ENCODE results near the gene DDX39A. TPM values are rescaled to one million over a fixed set of nuclear protein-coding genes. Genes with fewer than 3 reads are reported as not detected.

DDX39A gene
- total and polyA plus RNA-seq, 8 donors: 37.1 to 298 (median 110) TPM

DNA sequence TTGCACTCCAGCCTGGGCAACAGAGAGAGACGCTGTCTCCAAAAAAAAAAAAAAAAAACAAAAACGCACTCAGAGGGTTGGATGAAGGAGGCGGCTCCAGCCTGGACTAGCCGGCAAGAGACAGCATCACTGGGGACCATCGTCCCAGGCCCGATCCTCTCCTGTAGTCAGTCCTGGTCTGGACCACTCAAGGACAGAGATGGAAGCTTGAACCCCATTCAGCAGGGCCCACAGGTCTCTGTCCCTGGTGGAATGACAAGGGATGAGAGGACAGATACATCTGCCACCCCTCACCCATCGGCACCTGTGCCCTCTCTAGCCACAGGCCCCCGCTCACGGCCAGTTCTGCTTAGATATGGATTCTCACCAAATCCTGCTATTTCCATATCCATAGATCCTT lies 23.9 kb downstream of the DDX39A start:
- intact Hi-C loops (cut with DNase I; ENCODE audit: low total_unique reads): loop anchor here (5.0 kb wide), 1 partner anchor 372 kb away; no protein-coding TSS in a partner anchor
- no peaks in the 10 kb centered on the region for H3K9me3 ChIP-seq
- no peak for TF ChIP-seq POLR2A (IDR thresholded peaks at IDR 0.05)
- TF ChIP-seq, protein P1, sequence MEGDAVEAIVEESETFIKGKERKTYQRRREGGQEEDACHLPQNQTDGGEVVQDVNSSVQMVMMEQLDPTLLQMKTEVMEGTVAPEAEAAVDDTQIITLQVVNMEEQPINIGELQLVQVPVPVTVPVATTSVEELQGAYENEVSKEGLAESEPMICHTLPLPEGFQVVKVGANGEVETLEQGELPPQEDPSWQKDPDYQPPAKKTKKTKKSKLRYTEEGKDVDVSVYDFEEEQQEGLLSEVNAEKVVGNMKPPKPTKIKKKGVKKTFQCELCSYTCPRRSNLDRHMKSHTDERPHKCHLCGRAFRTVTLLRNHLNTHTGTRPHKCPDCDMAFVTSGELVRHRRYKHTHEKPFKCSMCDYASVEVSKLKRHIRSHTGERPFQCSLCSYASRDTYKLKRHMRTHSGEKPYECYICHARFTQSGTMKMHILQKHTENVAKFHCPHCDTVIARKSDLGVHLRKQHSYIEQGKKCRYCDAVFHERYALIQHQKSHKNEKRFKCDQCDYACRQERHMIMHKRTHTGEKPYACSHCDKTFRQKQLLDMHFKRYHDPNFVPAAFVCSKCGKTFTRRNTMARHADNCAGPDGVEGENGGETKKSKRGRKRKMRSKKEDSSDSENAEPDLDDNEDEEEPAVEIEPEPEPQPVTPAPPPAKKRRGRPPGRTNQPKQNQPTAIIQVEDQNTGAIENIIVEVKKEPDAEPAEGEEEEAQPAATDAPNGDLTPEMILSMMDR (IDR thresholded peaks at IDR 0.05): no peak
- no peak for TF ChIP-seq EP300 (IDR thresholded peaks at IDR 0.05)
- no peak for TF ChIP-seq POLR2AphosphoS5 (IDR thresholded peaks at IDR 0.05)
- no peak for DNase-seq
- no peaks in the 10 kb centered on the region for H3K4me1 ChIP-seq
- H3K27me3 ChIP-seq: no peaks in the 10 kb centered on the region
- H3K4me3 ChIP-seq: no peak overlapping the region
- no peak overlapping the region for H3K27ac ChIP-seq
- WGBS, 5 donors: 85 to 94% (median 92%) methylated on average over 9 of the region's 9 CpGs
- peaks cover 60 to 93% (median 89%) of the 10 kb centered on the region in 4 donors for H3K36me3 ChIP-seq

DNA sequence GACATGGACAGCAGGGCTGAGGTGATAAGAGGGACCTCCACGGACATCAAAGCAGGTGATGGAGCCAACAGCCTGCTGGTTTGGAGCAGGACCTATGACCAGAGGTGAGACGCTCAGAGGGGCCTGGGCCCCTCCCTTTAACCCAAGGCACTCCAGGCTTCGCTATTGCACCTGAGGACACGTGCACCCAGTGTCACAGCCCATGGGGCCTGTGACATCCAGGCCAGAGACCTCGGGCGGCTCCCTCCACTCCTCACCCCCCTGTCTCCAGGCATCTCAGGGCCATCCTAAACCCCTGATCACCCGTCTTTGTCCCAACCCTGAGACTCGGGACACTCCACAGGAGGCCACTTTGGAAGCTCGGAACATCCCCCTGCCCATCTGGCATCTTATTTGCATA lies 25.0 kb downstream of the DDX39A start:
- intact Hi-C loops (cut with DNase I; ENCODE audit: low total_unique reads): no loop called here
- H3K9me3 ChIP-seq: no peaks in the 10 kb centered on the region
- no peak for DNase-seq
- WGBS, 5 donors: 82 to 90% (median 86%) methylated on average over 6 to 9 of the region's 9 CpGs
- peaks cover 57 to 91% (median 83%) of the 10 kb centered on the region in 4 donors for H3K36me3 ChIP-seq
- TF ChIP-seq POLR2A (IDR thresholded peaks at IDR 0.05): no peak
- TF ChIP-seq POLR2AphosphoS5 (IDR thresholded peaks at IDR 0.05): no peak
- TF ChIP-seq, protein P1 (IDR thresholded peaks at IDR 0.05): no peak
- no peak for TF ChIP-seq EP300 (IDR thresholded peaks at IDR 0.05)
- no peak overlapping the region for H3K27ac ChIP-seq
- no peaks in the 10 kb centered on the region for H3K27me3 ChIP-seq
- no peaks in the 10 kb centered on the region for H3K4me1 ChIP-seq
- no peak overlapping the region for H3K4me3 ChIP-seq

DNA sequence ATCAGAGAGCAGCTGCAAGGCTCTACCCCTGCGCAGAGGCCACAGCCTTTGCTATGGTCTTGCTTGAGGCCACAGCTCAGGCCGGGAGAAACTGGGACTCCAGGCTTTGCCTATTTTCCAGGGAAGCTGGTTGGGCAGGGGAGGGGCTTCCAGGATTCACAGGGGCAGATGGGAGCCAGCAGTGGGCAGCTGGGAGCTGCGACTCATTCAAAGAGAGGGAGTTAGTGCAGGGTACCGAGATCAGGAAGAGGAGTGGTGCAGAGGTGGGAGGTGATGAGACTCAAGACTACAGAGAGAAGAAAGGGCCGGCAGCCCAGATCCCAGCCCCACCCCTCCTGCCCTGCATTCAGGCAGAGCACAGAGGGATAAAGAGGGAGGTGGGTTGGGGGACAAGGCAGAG lies 25.8 kb downstream of the DDX39A start:
- Histone ChIP-seq H3K4me3 (no peak overlapping the region), H3K9me3 (no peaks in the 10 kb centered on the region), H3K4me1 (peaks cover 0 to 4% (median 0%) of the 10 kb centered on the region in 4 donors), H3K36me3 (peaks cover 53 to 88% (median 79%) of the 10 kb centered on the region in 4 donors), H3K27me3 (no peaks in the 10 kb centered on the region), H3K27ac (no peak overlapping the region)
- 69 to 87% (median 82%) methylated on average over 5 of the region's 5 CpGs for WGBS, 5 donors
- TF ChIP-seq EP300 (IDR thresholded peaks at IDR 0.05) (no peak), POLR2AphosphoS5 (IDR thresholded peaks at IDR 0.05) (no peak), POLR2A (IDR thresholded peaks at IDR 0.05) (no peak)
- TF ChIP-seq, protein P1 (IDR thresholded peaks at IDR 0.05): no peak
- intact Hi-C loops (cut with DNase I; ENCODE audit: low total_unique reads): no loop called here
- no peak for DNase-seq

DNA sequence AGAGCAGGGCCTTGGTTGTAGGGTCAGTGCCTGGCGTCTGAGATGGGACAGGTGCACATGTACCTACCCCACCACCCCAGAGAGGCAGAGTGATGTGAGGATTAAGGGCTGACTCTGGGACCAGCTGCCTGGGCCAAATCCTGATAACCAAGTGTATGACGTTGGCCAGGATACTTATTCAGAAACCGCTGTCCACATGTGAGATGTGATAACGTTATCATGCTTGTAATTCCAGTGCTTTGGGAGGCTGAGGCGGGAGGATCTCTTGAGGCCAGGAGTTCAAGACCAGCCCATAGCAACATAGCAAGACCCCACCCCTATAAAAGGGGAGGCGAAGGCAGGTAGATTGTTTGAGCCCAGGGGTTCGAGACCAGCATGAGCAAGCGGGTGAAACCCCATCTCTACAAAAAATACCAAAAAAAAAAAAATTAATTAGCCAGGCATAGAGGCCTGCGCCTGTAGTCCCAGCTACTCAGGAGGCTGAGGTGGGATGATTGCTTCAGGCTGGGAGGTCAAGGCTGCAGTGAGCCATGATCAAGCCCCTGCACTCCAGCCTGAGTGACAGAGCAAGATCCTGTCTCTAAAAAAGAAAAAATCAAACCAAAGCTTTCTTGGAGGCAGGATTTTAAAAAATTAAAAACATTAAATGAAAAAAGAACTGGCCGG lies 27.9 kb downstream of the DDX39A start:
- peaks cover 46 to 86% (median 72%) of the 10 kb centered on the region in 4 donors for H3K36me3 ChIP-seq
- H3K4me1 ChIP-seq: peaks cover 0 to 15% (median 0%) of the 10 kb centered on the region in 4 donors
- intact Hi-C loops (cut with DNase I; ENCODE audit: low total_unique reads): no loop called here
- WGBS, 5 donors: 79 to 86% (median 84%) methylated on average over 10 of the region's 10 CpGs
- H3K27me3 ChIP-seq: no peaks in the 10 kb centered on the region
- TF ChIP-seq POLR2AphosphoS5 (IDR thresholded peaks at IDR 0.05) (no peak), POLR2A (IDR thresholded peaks at IDR 0.05) (no peak), EP300 (IDR thresholded peaks at IDR 0.05) (no peak)
- TF ChIP-seq, protein P1 (IDR thresholded peaks at IDR 0.05): no peak
- no peaks in the 10 kb centered on the region for H3K9me3 ChIP-seq
- no peak overlapping the region for H3K27ac ChIP-seq
- no peak for DNase-seq
- H3K4me3 ChIP-seq: no peak overlapping the region

All from stomach (tissue), 9 donors.